Uterus (tissue), 4 donors: ENCODE results near the gene SPIC. TPM values are rescaled to one million over a fixed set of nuclear protein-coding genes. Genes with fewer than 3 reads are reported as not detected.

ENCODE experiments used
- DNase-seq, 2 donors: peaks; one replicate each; pipeline ENCODE4 v3.0.0-alpha.2; 2019 to 2020
- H3K27ac ChIP-seq, 2 donors: fragments of 200-600 bp; sonication (generic); 1 replicate in 1 of 2; 2 replicates in 1 of 2; pipeline ENCODE4 v1.5.1; 2016 to 2018
- H3K27me3 ChIP-seq, 2 donors: fragments of 200-600 bp; sonication (generic); one replicate each; pipeline ENCODE4 v1.5.1; 2018 to 2019; ENCODE audit warnings: control low read depth in 1 of 2
- H3K36me3 ChIP-seq, 2 donors: fragments of 200-600 bp; sonication (generic); one replicate each; pipeline ENCODE4 v1.5.1; 2019; ENCODE audit warnings: control low read depth in 1 of 2
- H3K4me1 ChIP-seq, 2 donors: fragments of 200-600 bp; sonication (generic); one replicate each; pipeline ENCODE4 v1.5.1; 2018 to 2019; ENCODE audit warnings: control low read depth in 1 of 2
- H3K4me3 ChIP-seq, 2 donors: fragments of 200-600 bp; sonication (generic); 1 replicate in 1 of 2; 2 replicates in 1 of 2; pipeline ENCODE4 v1.5.1; 2018 to 2019; ENCODE audit warnings: mild to moderate bottlenecking in 1 of 2
- H3K9me3 ChIP-seq, 2 donors: fragments of 200-600 bp; sonication (generic); one replicate each; pipeline ENCODE4 v1.5.1; 2019; ENCODE audit warnings: control low read depth in 1 of 2
- CTCF ChIP-seq, 4 experiments: fragments of 200-600 bp in 2 of 4; fragments of 450-650 bp in 2 of 4; sonication (generic) in 2 of 4; IDR thresholded peaks; one replicate each; pipeline ENCODE4 v1.5.1; 2016 to 2019; ENCODE audit warnings: antibody characterized with exemption in 4 of 4, mild to moderate bottlenecking in 2 of 4, moderate library complexity in 1 of 4
- POLR2A ChIP-seq, 2 donors: fragments of 450-650 bp; IDR thresholded peaks; one replicate each; pipeline ENCODE4 v1.6.1; 2016; ENCODE audit warnings: antibody characterized with exemption in 2 of 2, mild to moderate bottlenecking in 1 of 2, moderate library complexity in 1 of 2
- intact Hi-C: fragments of 100-400 bp; cut with DNase I; formaldehyde crosslinking; loops from one replicate; pipeline ENCODE4 v1.15.1; 2023; ENCODE audit warnings: low total_unique reads
- total RNA-seq, 4 donors: library from RNA; depleted of rRNA in 3 of 4; stranded (reverse); fragments of >200 nt in 3 of 4; gene quantifications; one replicate each; pipeline versions ENCODE4 v1.1.0 to v1.2.4, GENCODE V29; 2014 to 2023
- donor health status: DM: yes; HTN: yes; CAD: no.

The SPIC gene
- not detected for total RNA-seq

DNA sequence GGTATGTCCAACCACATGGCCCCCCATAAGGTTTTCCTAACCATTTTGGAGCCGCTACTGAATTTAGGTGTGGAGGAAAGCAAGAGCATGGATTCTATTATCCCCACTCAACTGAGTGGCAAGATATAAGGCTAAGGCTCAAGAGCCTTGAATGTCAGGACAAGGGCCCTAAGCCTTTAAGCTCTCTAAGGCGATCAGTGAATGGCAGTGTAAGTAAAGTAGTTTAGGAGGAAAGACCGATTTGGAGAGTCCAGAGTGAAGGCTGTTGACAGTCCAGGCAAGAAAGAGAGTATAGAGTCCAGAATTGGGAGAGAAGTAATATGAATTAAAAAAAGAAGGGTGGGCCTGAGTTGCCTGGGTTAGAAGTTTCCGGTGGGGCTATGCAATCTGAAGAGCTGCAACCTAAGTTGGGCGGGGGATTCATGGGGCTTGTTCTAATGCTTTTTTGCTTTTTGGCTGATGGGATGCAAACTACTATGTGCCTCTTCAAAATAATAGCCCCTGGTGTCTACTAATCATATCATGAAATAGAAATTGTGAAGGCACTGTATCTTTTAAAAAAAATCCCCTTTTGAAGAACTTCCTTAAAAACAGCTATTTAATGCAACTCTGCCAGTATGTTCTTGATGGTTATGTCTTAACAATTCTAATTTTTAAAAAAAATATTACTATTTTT lies at the start of gene SPIC:
SPIC (plus strand) TSS at position 626 of the 676 bp plus-strand sequence. CDS start 1,569 bp downstream, outside the sequence.
- Histone ChIP-seq H3K4me3 (no peak within 1 kb of the TSS), H3K4me1 (no peaks in the 10 kb centered on the region), H3K27me3 (no peaks in the 10 kb centered on the region), H3K9me3 (no peaks in the 10 kb centered on the region), H3K27ac (no peak within 1 kb of the TSS), H3K36me3 (no peaks in the 10 kb centered on the region)
- no peak for DNase-seq
- intact Hi-C loops: no loop called here
- TF ChIP-seq CTCF (IDR thresholded peaks at IDR 0.05) (no peak), POLR2A (IDR thresholded peaks at IDR 0.05) (no peak)

- Histone ChIP-seq H3K27ac (no peak overlapping the region), H3K27me3 (no peaks in the 10 kb centered on the region), H3K36me3 (no peaks in the 10 kb centered on the region), H3K4me3 (no peak overlapping the region), H3K4me1 (no peaks in the 10 kb centered on the region), H3K9me3 (no peaks in the 10 kb centered on the region)
- intact Hi-C loops: no loop called here
- no peak for DNase-seq
- TF ChIP-seq POLR2A (IDR thresholded peaks at IDR 0.05) (no peak), CTCF (IDR thresholded peaks at IDR 0.05) (no peak)
Measured at GRCh38 chr12:101430456-101430855, 44.7 kb upstream of the SPIC start.

DNA sequence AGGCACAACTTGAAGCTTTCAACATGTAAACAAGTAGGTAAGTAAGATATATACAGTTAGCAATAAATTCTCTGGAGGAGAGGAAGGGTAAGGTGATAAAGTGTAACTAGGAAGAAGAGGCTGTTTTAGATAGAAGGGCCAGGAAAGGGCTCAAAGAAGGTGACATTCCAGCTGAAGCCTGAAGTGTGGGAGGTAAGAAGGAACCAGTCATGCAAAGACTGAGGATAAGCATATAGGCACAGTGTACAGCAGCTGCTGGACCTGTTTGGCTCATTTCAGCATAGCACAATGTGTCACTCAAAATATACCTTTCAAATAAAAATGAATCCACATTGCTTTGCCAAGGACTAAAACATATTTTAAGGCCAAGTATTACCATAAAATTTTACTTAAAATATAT lies 39.0 kb upstream of the SPIC start:
- Histone ChIP-seq H3K4me1 (no peaks in the 10 kb centered on the region), H3K4me3 (no peak overlapping the region), H3K9me3 (no peaks in the 10 kb centered on the region), H3K27me3 (no peaks in the 10 kb centered on the region), H3K36me3 (no peaks in the 10 kb centered on the region), H3K27ac (no peak overlapping the region)
- intact Hi-C loops: no loop called here
- no peak for DNase-seq
- TF ChIP-seq POLR2A (IDR thresholded peaks at IDR 0.05): no peak
- no peak for TF ChIP-seq CTCF (IDR thresholded peaks at IDR 0.05)

DNA sequence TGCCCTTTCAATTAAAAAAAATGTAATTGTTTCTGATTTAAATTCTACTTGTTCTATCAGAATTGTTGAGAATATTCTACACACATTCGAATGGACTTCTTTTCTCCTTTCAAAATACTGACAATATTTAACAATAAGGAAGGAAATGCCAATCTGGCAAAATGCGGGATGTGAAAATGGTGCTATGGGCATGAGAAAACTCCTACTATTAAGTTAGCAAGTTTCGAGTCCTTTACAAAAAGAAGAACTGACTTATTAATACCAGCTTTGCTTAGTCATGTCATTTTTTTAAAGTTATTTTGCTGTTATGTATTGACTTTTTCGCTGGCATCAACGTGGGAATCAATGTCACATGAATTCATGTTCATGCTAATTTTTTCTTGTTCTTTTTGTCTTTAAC lies 35.9 kb upstream of the SPIC start:
- Histone ChIP-seq H3K4me3 (no peak overlapping the region), H3K4me1 (no peaks in the 10 kb centered on the region), H3K27ac (no peak overlapping the region), H3K27me3 (no peaks in the 10 kb centered on the region), H3K36me3 (no peaks in the 10 kb centered on the region), H3K9me3 (no peaks in the 10 kb centered on the region)
- DNase-seq: no peak
- TF ChIP-seq POLR2A (IDR thresholded peaks at IDR 0.05): no peak
- TF ChIP-seq CTCF (IDR thresholded peaks at IDR 0.05): no peak
- intact Hi-C loops: no loop called here

DNA sequence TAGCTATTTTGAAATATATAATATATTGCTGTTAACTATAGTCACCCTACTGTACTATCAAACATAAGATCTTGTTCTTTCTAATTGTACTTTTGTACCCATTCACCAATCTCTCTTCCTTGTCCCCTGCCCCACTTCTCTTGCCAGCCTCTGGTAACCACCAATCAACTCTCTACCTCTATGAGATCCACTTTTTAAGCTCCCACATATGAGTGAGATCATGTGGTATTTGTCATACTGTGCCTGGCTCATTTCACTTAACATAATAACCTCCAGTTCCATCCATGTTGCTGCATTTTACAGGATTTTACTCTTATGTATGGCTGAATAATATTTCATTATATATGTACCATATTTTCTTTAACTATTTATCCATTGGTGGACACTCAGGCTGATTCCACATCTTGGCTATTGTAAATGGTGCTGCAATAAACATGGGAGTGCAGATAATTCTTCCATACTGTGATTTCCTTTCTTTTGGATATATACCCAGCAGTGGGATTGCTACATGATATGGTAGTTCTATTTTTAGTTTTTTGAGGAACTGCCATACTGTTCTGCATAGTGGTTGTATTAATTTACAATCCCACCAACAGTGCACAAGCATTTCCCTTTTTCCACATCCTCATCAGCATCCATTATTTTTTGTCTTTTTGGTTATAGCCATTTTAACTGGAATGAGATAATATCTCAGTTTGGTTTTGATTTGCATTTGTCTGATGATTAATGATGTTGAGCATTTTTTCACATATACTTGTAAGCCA lies 33.5 kb upstream of the SPIC start:
- Histone ChIP-seq H3K9me3 (no peaks in the 10 kb centered on the region), H3K27me3 (no peaks in the 10 kb centered on the region), H3K36me3 (no peaks in the 10 kb centered on the region), H3K4me3 (no peak overlapping the region), H3K4me1 (no peaks in the 10 kb centered on the region), H3K27ac (no peak overlapping the region)
- DNase-seq: no peak
- no peak for TF ChIP-seq POLR2A (IDR thresholded peaks at IDR 0.05)
- intact Hi-C loops: no loop called here
